Caco-2 (cell line): ENCODE results near the gene TERC. TPM values are rescaled to one million over a fixed set of nuclear protein-coding genes. Genes with fewer than 3 reads are reported as not detected.

ENCODE experiments used
- Bru-seq: library from RNA; stranded (reverse); fragments of 400-500 nt; gene quantifications from one replicate; lab custom pipeline; 2021; lab: Mats Ljungman, UMichigan
- BruChase-seq, 2 experiments: library from RNA; stranded (reverse); fragments of 400-500 nt; gene quantifications; one replicate each; lab custom pipeline; 2021; lab: Mats Ljungman, UMichigan
- BruUV-seq: library from RNA; stranded (reverse); fragments of 400-500 nt; replicated peaks from 2 replicates; lab custom pipeline; 2021; lab: Mats Ljungman, UMichigan
- CTCF ChIA-PET: fragments of 300-600 bp; sonication (Branson Sonifier 250); formaldehyde crosslinking; loops from one replicate; lab custom pipeline; 2022; ENCODE audit warnings: antibody characterized with exemption; lab: Charles Lee
- POLR2A ChIA-PET: fragments of 300-600 bp; sonication (Branson Sonifier 250); formaldehyde crosslinking; loops from one replicate; lab custom pipeline; 2022; ENCODE audit warnings: antibody characterized with exemption; lab: Charles Lee
- DNase-seq, 2 experiments: peaks; one replicate each; pipeline versions ENCODE4 v3.0.0 to v3.0.0-alpha.2; 2020 to 2022
- H3K27me3 ChIP-seq: replicated peaks from 2 replicates; pipeline ENCODE4 v1.6.0; 2011; ENCODE audit warnings: low read length; ENCODE audit not compliant: control insufficient read depth, insufficient read depth
- H3K36me3 ChIP-seq: 2 replicates; pipeline ENCODE4 v1.5.1; 2011; ENCODE audit warnings: low read length; ENCODE audit not compliant: control insufficient read depth, insufficient read depth
- H3K4me1 ChIP-seq: fragments of 250-450 bp; sonication (Bioruptor Pico); 2 replicates; pipeline ENCODE4 v1.5.1; 2020; ENCODE audit warnings: mild to moderate bottlenecking
- H3K4me3 ChIP-seq: 2 replicates; pipeline ENCODE4 v1.5.1; 2011; ENCODE audit warnings: low read depth, mild to moderate bottlenecking, control low read depth, low read length
- H3K9me3 ChIP-seq: fragments of 250-450 bp; sonication (Bioruptor Pico); 2 replicates; pipeline ENCODE4 v1.5.1; 2020; ENCODE audit warnings: mild to moderate bottlenecking, moderate library complexity
- H3K27ac Mint-ChIP-seq: one replicate; pipeline ENCODE4 v1.8.0; 2022; ENCODE audit warnings: mixed read lengths; ENCODE audit not compliant: unreplicated experiment
- H3K27me3 Mint-ChIP-seq: one replicate; pipeline ENCODE4 v1.8.0; 2022; ENCODE audit warnings: mixed read lengths; ENCODE audit not compliant: insufficient read depth, unreplicated experiment
- H3K36me3 Mint-ChIP-seq: one replicate; pipeline ENCODE4 v1.8.0; 2022; ENCODE audit warnings: mild to moderate bottlenecking, mixed read lengths; ENCODE audit not compliant: insufficient read depth, unreplicated experiment
- H3K4me1 Mint-ChIP-seq: one replicate; pipeline ENCODE4 v1.8.0; 2022; ENCODE audit warnings: low read depth, mixed read lengths; ENCODE audit not compliant: unreplicated experiment
- H3K4me3 Mint-ChIP-seq: one replicate; pipeline ENCODE4 v1.8.0; 2022; ENCODE audit warnings: mild to moderate bottlenecking, moderate library complexity, mixed read lengths; ENCODE audit not compliant: unreplicated experiment
- H3K9me3 Mint-ChIP-seq: one replicate; pipeline ENCODE4 v1.8.0; 2022; ENCODE audit warnings: mixed read lengths; ENCODE audit not compliant: unreplicated experiment
- CTCF ChIP-seq, 2 experiments: fragments of 200-600 bp in 1 of 2; IDR thresholded peaks; 1 replicate in 1 of 2; 2 replicates in 1 of 2; pipeline versions ENCODE4 v1.5.1 to v1.8.0; 2011 to 2022; ENCODE audit warnings: antibody characterized with exemption in 1 of 2, control low read depth in 1 of 2, inconsistent platforms in 1 of 2, low read depth in 1 of 2, low read length in 1 of 2, mild to moderate bottlenecking in 1 of 2, moderate library complexity in 1 of 2; ENCODE audit not compliant: insufficient read depth in 1 of 2, severe bottlenecking in 1 of 2, unreplicated experiment in 1 of 2
- intact Hi-C: fragments of 100-400 bp; cut with micrococcal nuclease; formaldehyde crosslinking; loops from one replicate; pipeline ENCODE4 v1.10.0; 2022; ENCODE audit not compliant: unreplicated experiment
- long read RNA-seq: library from polyadenylated mRNA; stranded (forward); transcript quantifications from one replicate; pipeline ENCODE4 v2.0.0, GENCODE V29; 2022
- total RNA-seq: library from RNA; stranded (reverse); gene quantifications from 2 replicates; pipeline ENCODE4 v1.2.3, GENCODE V29; 2022

TERC gene
- total RNA-seq (17.1 and 19.0 TPM in 2 replicates), Bru-seq, nascent RNA (percentile 59 among the genes with signal in this experiment), BruChase-seq, experiment 1, labeled RNA remaining after a 2-hour chase (percentile 67 among the genes with signal in this experiment), BruChase-seq, experiment 2, labeled RNA remaining after a 6-hour chase (percentile 72 among the genes with signal in this experiment)
- long read RNA-seq = 0 reads

DNA sequence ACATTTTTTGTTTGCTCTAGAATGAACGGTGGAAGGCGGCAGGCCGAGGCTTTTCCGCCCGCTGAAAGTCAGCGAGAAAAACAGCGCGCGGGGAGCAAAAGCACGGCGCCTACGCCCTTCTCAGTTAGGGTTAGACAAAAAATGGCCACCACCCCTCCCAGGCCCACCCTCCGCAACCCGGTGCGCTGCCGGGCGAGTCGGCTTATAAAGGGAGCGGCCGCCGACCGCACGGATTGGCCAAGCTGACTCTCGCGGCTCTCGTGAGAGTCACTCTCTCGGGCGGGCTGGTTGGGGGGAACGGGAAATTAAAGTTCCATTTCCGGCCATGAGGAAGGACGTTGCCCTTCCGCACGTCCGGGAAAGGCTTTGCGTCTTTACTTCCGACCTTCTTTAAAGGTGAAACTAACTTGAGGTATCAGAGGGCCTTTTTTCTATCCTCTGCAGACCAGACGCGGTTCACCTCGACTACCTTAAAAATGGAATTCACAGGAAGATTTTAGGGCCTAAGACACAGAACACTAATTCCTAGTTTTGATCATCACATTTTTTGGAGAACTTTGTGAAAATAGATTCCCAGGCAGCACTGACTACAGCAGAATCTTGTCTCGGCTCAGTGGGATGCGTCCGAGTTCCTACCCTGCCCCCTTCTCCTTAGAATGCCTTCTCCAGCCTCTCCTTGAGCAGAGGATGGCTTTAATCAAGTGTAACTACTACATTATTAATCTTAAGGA lies at the start of gene TERC:
TERC (minus strand) TSS at position 179 of the 731 bp plus-strand sequence.
- Mint-ChIP-seq H3K4me1 (no peaks in the 10 kb centered on the region), H3K9me3 (peaks cover 7% of the 10 kb centered on the region), H3K27me3 (no peaks in the 10 kb centered on the region), H3K4me3 (peak within 1 kb of the TSS; percentile 84), H3K36me3 (peaks cover 23% of the 10 kb centered on the region), H3K27ac (peak within 1 kb of the TSS; percentile 89)
- no peak for TF ChIP-seq CTCF (IDR thresholded peaks at IDR 0.05; ENCODE audit: insufficient read depth in 1 of 2, low read depth in 1 of 2, low read length in 1 of 2, severe bottlenecking in 1 of 2, unreplicated experiment in 1 of 2)
- intact Hi-C loops = loop anchor here (5.0 kb wide), 1 partner anchor 272 kb away; the partner anchor contains the start of gene GPR160
- peak; percentile 93 to 95 for DNase-seq
- H3K27me3 ChIP-seq = no peaks in the 10 kb centered on the region
- BruUV-seq = TSS peak; percentile 97
- peak within 1 kb of the TSS; percentile 72 for H3K4me3 ChIP-seq
- H3K9me3 ChIP-seq = peaks cover 3% of the 10 kb centered on the region; the same call in 1 of the 2 replicates
- H3K36me3 ChIP-seq = no peaks in the 10 kb centered on the region
- ChIA-PET POLR2A (interaction anchor here (0.6 to 1.0 kb wide), 2 partner anchors 9 to 352 kb away, joined by 3 to 5 read pairs; no protein-coding TSS in a partner anchor), CTCF (no interaction called here)
- H3K4me1 ChIP-seq = no peaks in the 10 kb centered on the region

DNA sequence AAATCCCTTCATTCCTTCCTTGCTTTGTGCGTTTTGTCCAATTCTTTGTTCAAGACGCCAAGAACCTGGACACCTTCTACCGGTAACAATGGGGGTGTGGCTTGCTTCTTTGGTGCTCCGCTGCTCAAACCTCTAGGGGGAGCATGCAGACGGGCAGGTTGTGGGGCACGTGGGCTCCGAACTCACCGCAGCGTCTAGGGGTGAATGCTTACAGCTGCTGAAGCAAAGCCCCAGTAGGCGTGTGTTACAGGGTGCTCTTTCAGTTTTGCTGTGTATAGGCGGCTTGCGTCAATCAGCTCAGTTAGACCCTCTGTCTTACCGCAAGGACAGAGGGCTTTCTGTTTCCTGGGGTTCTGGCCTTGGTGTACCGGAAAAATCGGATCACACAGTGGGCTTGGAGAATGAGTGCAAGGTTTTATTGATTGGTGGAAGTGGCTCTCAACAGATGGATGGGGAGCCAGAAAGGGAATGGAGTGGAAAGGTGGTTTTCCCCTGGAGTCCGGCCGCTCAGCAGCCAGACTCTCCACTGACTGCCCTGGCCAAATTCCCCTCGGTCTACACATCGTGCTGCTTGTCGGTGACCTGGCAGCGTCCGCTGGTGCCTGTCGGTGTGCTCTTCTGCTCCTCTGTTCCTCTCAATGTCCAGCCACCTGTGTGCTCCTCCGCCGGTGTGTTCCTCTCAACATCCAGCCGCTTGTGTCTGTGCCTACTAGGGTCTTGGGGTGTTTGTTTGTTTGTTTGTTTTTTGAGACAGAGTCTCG lies 49.1 kb upstream of the TERC start:
- Mint-ChIP-seq H3K4me3 (no peak overlapping the region), H3K27me3 (peaks cover 9% of the 10 kb centered on the region), H3K9me3 (peaks cover 23% of the 10 kb centered on the region), H3K4me1 (no peaks in the 10 kb centered on the region), H3K27ac (no peak overlapping the region), H3K36me3 (no peaks in the 10 kb centered on the region)
- Histone ChIP-seq H3K36me3 (no peaks in the 10 kb centered on the region), H3K4me3 (no peak overlapping the region), H3K9me3 (peaks cover 9% of the 10 kb centered on the region), H3K27me3 (no peaks in the 10 kb centered on the region), H3K4me1 (no peaks in the 10 kb centered on the region)
- no TSS peak for BruUV-seq
- CTCF ChIA-PET = no interaction called here
- no peak for TF ChIP-seq CTCF (IDR thresholded peaks at IDR 0.05; ENCODE audit: insufficient read depth in 1 of 2, low read depth in 1 of 2, low read length in 1 of 2, severe bottlenecking in 1 of 2, unreplicated experiment in 1 of 2)
- intact Hi-C loops = no loop called here
- POLR2A ChIA-PET = no interaction called here
- DNase-seq = no peak

DNA sequence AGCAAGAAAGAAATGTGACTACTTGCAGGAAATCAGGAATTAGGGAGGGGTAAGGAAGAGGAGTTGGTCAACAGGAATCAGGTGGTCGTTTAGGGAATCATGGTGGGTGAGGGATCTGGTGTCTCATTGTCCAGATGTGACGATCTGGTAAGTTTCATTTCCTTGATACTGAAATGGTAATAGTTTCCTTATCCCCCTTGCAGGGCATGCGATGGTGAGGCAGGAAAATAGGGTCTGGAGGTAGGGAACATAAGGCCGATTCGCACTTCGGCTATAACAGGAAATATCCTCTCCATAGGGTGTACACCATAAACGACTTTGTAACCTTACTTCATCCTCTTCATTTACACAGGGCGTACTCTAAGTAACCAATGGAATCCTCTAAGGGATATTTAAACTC lies 48.4 kb upstream of the TERC start:
- H3K9me3 Mint-ChIP-seq = peaks cover 23% of the 10 kb centered on the region
- H3K4me1 Mint-ChIP-seq = no peaks in the 10 kb centered on the region
- CTCF ChIA-PET = no interaction called here
- H3K36me3 Mint-ChIP-seq = no peaks in the 10 kb centered on the region
- peaks cover 9% of the 10 kb centered on the region for H3K9me3 ChIP-seq
- BruUV-seq = no TSS peak
- H3K36me3 ChIP-seq = no peaks in the 10 kb centered on the region
- H3K27me3 Mint-ChIP-seq = peaks cover 8% of the 10 kb centered on the region
- H3K4me3 ChIP-seq = no peak overlapping the region
- DNase-seq = no peak
- intact Hi-C loops = no loop called here
- POLR2A ChIA-PET = no interaction called here
- TF ChIP-seq CTCF (IDR thresholded peaks at IDR 0.05; ENCODE audit: insufficient read depth in 1 of 2, low read depth in 1 of 2, low read length in 1 of 2, severe bottlenecking in 1 of 2, unreplicated experiment in 1 of 2) = no peak
- no peak overlapping the region for H3K27ac Mint-ChIP-seq
- H3K27me3 ChIP-seq = no peaks in the 10 kb centered on the region
- H3K4me1 ChIP-seq = no peaks in the 10 kb centered on the region
- no peak overlapping the region for H3K4me3 Mint-ChIP-seq
